GM21447 (cell line): ENCODE measurements around the gene SLC66A3.
A peak's percentile ranks its signal among the peaks of the same experiment; 100 is the strongest.

Experiments used
- ATAC-seq: cut with Tn5 transposase; IDR thresholded peaks from one replicate; pipeline ENCODE4 v1.9.1; 2021; ENCODE audit not compliant: unreplicated experiment

Gene SLC66A3

DNA sequence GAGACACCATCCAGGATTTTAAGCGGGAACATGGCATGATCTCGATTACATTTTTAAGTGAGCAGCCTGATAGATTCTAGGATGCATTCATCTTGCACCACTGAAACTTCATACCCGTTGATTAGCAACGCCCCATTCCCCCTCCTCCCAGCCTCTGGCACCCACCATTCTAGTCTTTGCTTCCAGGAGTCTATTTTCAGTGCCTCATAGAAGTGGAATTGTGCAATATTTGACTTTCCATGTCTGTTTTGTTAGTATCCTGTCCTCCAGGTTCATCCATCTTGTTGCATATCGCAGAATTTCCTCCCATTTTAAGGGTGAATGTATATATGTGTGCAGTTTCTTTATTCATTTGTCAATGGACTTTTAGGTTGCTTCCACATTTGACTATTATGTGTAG lies 20.9 kb upstream of the SLC66A3 start:
- ATAC-seq: no peak

DNA sequence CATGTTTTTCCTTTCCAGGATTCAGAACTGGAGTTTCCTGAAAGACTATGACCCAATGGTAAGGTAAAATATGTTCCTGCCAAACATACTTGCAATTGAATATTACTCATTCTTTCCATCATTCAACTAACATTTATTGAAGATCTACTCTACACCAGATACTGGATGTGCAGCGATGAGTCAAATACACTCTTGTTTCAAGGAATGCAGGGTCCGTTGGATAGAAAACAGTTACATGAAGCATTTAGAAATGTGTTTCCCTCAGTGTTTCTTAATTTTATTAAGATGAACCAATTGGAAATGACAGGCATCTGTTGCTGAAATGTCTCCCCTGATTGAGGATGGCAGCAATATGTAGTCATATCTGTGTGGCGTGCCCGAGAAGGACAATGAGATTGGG lies 14.8 kb upstream of the SLC66A3 start:
- no peak for ATAC-seq

DNA sequence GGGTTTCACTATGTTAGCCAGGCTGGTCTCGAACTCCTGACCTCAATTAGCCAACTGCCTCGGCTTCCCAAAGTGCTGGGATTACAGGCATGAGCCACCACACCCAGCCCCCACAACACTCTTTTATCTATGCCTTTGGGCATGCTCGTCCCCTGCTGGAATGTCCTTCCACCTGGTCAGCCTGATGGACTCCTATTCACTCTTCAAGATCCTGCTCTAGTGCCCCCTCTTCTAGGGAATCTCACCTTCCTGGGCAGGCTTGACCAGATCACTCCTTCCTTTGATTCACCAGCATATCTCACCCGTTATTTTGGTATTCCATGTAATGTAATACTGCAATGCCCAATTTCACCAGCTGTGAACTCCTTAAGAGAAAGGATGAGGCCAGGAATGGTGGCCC lies 13.9 kb upstream of the SLC66A3 start:
- ATAC-seq: no peak

DNA sequence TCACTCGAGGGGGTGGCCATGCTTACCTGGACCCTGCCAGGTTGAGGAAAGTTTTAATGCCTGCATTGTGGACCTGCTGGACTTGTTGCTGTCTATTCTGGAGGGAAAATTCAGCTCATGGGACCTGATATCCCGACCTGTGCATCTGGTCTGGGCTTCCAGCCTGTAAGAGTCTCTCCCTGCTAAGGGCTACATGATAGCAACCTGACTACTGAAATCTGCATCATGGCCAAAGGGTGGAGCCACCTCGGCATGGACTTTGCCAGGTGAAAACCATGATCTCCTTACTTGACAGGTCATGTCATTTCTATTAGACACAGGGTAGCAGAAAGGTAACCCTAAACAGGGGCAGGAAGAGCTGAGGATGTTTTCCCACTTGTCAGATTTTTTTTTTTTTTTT lies 12.9 kb upstream of the SLC66A3 start:
- no peak for ATAC-seq

- no peak for ATAC-seq
Measured at GRCh38 chr2:11142987-11143386, 12.3 kb upstream of the SLC66A3 start.

DNA sequence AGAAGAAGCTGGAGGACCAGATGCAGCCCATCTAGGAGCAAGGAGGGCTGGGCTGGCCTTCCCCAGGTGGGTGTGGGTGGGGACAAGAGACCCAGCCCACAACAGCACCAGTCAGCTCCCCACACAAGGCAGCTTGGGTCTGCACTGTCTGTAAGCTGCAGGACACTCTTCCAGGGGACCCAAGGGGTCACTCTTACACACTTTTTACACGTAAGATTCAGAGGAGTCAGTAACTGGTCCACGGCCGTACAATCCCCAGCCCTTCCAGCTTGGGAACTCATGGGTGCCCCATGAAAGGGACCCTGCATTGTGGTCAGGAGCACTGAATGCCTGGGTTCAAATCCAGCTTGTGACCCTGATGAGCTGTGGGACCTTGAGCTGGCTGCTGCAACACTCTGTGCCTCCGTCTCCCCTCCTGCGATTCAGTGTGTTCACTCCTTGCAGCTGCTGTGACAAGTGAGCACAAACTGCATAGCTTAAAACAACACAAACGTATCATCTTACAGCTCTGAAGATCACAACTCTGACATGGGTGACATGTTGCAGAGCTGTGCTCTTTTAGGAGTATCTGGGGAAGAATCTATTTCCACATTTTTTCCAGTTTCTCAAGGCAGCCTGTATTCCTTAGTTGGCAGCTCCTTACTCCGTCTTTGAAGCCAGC lies 11.1 kb upstream of the SLC66A3 start:
- ATAC-seq: no peak

DNA sequence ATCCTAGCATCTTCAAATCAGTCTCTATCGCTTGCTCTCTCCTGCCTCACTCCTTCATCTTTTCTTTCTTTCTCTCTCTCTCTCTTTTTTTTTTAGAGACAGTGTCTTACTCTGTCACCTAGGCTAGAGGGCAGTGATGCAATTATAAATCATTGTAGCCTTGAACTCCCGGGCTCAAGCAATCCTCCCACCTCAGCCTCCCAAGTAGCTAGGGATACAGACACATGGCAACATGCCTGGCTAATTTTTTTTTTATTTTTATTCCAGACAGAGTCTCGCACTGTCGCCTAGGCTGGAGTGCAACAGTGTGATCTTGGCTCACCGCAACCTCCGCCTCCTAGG lies 10.6 kb upstream of the SLC66A3 start:
- no peak for ATAC-seq

GRCh38 chr2:11145350-11145749 lies 9.9 kb upstream of the SLC66A3 start:
- ATAC-seq: no peak

DNA sequence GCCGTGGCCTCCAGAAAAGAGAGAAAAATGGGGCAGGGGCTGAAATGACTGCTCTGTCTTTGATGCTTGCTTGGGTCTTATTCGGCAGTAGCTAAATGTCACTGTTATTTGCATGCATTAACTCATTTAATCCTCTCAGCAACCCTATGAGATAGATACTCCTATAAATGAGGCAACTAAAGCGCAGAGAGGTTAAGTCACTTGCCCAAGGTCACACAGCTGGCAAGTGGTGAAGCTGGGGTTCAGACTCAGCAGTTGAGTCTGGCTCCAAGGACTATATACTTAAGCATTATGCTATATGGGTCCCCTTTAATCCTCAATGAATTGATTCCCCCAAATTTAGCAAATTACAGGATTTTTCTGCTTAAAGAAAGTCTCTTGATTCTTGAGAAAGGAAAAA lies 9.2 kb upstream of the SLC66A3 start:
- no peak for ATAC-seq

- no peak for ATAC-seq
Measured at GRCh38 chr2:11147263-11147662, 8.0 kb upstream of the SLC66A3 start.

GRCh38 chr2:11152591-11152990 lies 2.7 kb upstream of the SLC66A3 start:
- ATAC-seq: no peak

DNA sequence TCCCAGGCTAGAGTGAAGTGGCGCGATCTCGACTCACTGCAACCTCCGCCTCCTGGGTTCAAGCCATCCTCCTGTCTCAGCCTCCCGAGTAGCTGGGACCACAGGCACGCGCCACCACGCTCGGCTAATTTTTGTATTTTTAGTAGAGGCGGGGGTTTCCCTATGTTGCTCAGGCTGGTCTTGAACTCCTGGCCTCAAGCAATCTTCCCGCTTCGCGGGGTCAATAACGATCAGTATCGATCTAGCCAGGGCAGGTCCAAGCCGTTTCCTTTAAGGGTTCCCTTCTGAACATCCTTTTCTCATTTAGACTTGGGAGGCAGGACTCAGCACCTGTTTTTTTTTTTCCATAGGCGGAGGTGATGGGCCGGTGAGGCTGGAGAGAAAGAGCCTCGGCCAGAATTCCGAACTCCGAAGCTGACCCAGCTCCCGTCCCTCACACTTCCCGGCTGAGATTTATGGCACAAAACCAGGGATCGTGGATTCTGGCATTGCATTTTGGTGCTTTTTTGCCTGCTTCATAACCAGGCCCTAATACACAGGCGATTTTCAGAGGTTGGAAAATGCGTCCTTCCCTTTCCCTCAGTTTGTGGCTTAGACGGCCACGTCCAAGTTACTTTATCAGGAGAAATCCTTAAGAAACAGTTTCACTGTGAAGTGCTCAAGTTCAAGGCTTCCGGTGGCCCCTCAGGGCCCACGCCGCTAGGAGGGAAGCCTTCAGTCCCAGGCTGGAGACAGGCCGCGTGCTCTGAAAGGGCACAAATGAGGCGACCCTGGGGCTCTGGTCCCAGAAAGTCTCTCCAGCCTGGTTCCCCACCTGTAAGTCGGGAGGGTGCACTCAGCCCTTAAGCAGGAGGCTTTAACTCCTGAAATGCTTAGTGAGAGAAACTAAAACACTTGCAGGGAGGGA lies 998 bp upstream of the SLC66A3 start:
- ATAC-seq: peak; percentile 16

DNA sequence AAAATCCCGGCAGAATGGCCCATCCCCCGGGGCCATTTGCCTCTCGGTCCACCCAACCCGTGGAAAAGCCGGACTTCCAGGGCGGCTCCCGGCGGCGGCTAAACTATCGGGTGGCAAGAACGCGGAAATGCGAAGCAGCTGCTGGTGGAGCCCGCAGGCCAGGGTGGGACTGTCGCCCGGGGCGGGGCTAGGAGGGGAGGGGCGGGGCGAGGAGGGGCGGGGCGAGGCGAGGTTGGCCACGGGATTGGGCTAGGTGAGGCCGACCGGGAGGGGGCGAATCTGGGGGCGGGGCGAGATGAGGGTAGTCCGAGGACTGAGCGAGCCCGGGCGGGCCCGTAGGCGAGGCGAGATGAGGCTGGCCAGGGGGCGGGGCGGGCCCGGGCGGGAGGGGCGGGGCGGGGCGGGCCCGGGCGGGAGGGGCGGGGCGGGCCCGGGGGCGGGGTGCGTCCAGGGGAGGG lies 315 bp upstream of the SLC66A3 start:
- ATAC-seq: peak; percentile 58

- no peak for ATAC-seq
Measured at GRCh38 chr2:11156396-11157075, 1.3 kb downstream of the SLC66A3 start.

- ATAC-seq: no peak
Measured at GRCh38 chr2:11157296-11157695, 2.0 kb downstream of the SLC66A3 start.

- no peak for ATAC-seq
Measured at GRCh38 chr2:11157731-11158130, 2.5 kb downstream of the SLC66A3 start.

GRCh38 chr2:11158916-11159573 lies 3.8 kb downstream of the SLC66A3 start:
- no peak for ATAC-seq

- ATAC-seq: no peak
Measured at GRCh38 chr2:11159574-11160170, 4.4 kb downstream of the SLC66A3 start.

GRCh38 chr2:11160256-11160655 lies 5.0 kb downstream of the SLC66A3 start:
- no peak for ATAC-seq

DNA sequence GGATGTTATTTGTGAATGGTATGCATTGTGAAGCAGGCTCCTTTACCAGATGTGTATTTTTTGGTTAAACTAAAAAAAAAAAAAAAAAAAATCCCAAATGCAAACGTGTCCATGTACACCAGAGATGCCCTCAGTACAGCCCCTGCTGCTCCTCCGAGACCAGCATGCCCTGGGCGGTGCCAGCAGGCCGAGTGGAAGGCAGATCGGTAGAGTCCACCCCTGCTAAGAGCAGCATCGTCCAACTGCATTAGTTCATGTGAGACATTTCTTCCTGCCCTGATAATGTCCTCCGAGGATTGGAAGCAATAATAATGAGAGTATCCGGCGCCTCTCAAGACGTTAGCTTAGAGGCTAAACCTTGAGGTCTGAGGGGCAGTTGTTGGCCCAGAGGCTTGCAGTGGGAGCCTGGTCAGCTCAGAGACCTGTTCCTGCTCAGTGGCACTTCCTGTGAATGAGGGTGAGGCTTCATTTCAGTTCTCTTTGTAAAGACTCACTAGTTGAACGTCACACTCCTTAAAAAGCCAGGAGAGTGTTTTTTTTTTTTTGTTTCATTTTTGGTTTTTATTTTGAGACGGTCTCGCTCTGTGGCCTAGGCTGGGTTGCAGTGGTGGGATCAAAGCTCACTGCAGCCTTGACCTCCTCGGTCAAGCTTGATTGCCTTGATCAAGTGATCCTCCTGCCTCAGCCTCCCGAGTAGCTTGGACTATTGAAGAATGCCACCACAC lies 5.6 kb downstream of the SLC66A3 start:
- peak; percentile 84 for ATAC-seq
